H1 (cell line): Measurements from ENCODE around the gene CCR9. TPM values are rescaled to one million over a fixed set of nuclear protein-coding genes. Genes with fewer than 3 reads are reported as not detected.

Experiments used
- BCL11A ChIP-seq, 2 experiments: IDR thresholded peaks; one replicate each; pipeline ENCODE4 v1.6.1; 2011; ENCODE audit warnings: low read depth in 2 of 2, low read length in 2 of 2, mild to moderate bottlenecking in 2 of 2
- CREB1 ChIP-seq: IDR thresholded peaks from 2 replicates; pipeline ENCODE4 v1.6.1; 2012; ENCODE audit warnings: inconsistent platforms
- CTBP2 ChIP-seq: IDR thresholded peaks from 2 replicates; pipeline ENCODE4 v1.7.0; 2011; ENCODE audit warnings: borderline replicate concordance, mild to moderate bottlenecking, moderate library complexity, mixed read lengths, low read length; ENCODE audit not compliant: insufficient read depth, insufficient read length
- CTCF ChIP-seq, 3 experiments: IDR thresholded peaks; 1 replicate in 2 of 3; 2 replicates in 1 of 3; pipeline versions ENCODE4 v1.5.1 to v1.6.1; 2011; ENCODE audit warnings: low read length in 3 of 3, mild to moderate bottlenecking in 3 of 3, inconsistent platforms in 2 of 3, low read depth in 1 of 3, moderate library complexity in 1 of 3; ENCODE audit not compliant: insufficient read depth in 1 of 3; ENCODE audit errors: control extremely low read depth in 1 of 3
- GTF2F1 ChIP-seq: IDR thresholded peaks from 2 replicates; pipeline ENCODE4 v1.6.1; 2012; ENCODE audit warnings: low read depth, low read length, improper control_type of control experiment, borderline replicate concordance
- KDM4A ChIP-seq: IDR thresholded peaks from one replicate; pipeline ENCODE4 v1.7.1; 2012; ENCODE audit warnings: low read depth, mild to moderate bottlenecking, moderate library complexity, low read length, inconsistent platforms; ENCODE audit not compliant: severe bottlenecking
- RAD21 ChIP-seq, 2 experiments: IDR thresholded peaks in 1 of 2; conservative IDR thresholded peaks in 1 of 2; 2 replicates each; pipeline ENCODE4 v1.6.1; 2011; ENCODE audit warnings: low read depth in 2 of 2, low read length in 2 of 2, improper control_type of control experiment in 1 of 2, inconsistent platforms in 1 of 2, mild to moderate bottlenecking in 1 of 2, moderate library complexity in 1 of 2
- SAP30 ChIP-seq: fragments of 300-600 bp; sonication (generic); IDR thresholded peaks from 2 replicates; pipeline ENCODE4 v1.7.1; 2012; ENCODE audit warnings: low read length, moderate library complexity, mild to moderate bottlenecking, inconsistent platforms; ENCODE audit not compliant: insufficient read depth, insufficient replicate concordance
- SP2 ChIP-seq: IDR thresholded peaks from 2 replicates; pipeline ENCODE4 v1.6.1; 2012; ENCODE audit warnings: mild to moderate bottlenecking, low read length, inconsistent platforms
- TCF12 ChIP-seq: IDR thresholded peaks from 2 replicates; pipeline ENCODE4 v1.6.1; 2011; ENCODE audit warnings: low read depth, mild to moderate bottlenecking, low read length
- polyA plus RNA-seq, 7 experiments: library from polyadenylated mRNA; depleted of rRNA in 3 of 7; stranded (reverse) in 5 of 7; unstranded in 2 of 7; fragments of >200 nt in 5 of 7; fragments of 200-250 nt in 2 of 7; gene quantifications; 1 replicate in 5 of 7; 2 replicates in 1 of 7; 4 replicates in 1 of 7; pipeline versions ENCODE4 v1.2.1 to v1.2.3, GENCODE V29; 2011 to 2013; ENCODE audit warnings: missing spikeins in 2 of 7, mixed read lengths in 2 of 7
- total RNA-seq: library from RNA; stranded (reverse); fragmentation: NEBNext Ultra II Directional; extraction: Animal tissue kit (Norgen Biotek cat#: 25700); gene quantifications from 2 replicates; pipeline ENCODE4 v1.2.1, GENCODE V29; 2021

The CCR9 gene
- total and polyA plus RNA-seq, 2 of the 8 experiments (the other 6 are each of a cell fraction or from before 2014, with no cell fraction given) = not detected

- no peak for TF ChIP-seq CTCF (IDR thresholded peaks at IDR 0.05; ENCODE audit: control extremely low read depth in 1 of 3, insufficient read depth in 1 of 3, low read depth in 1 of 3, low read length in 3 of 3)
- no peak for TF ChIP-seq SAP30
- TF ChIP-seq RAD21 (IDR thresholded peaks at IDR 0.05 in 1 of 2, conservative IDR thresholded peaks at IDR 0.05 in 1 of 2; ENCODE audit: low read depth in 2 of 2, low read length in 2 of 2) = no peak
- TF ChIP-seq KDM4A = no peak
- no peak for TF ChIP-seq BCL11A (IDR thresholded peaks at IDR 0.05; ENCODE audit: low read depth in 2 of 2, low read length in 2 of 2)
- TF ChIP-seq CTBP2 = no peak
- TF ChIP-seq GTF2F1 = no peak
- TF ChIP-seq SP2 = no peak
- TF ChIP-seq CREB1 = no peak
- TF ChIP-seq TCF12 = no peak
- TF ChIP-seq, all 59 proteins: peak for 0
Observed at GRCh38 chr3:45938043-45938435, 51.7 kb downstream of the CCR9 start (continued).
